ENCODE results near the gene AMDHD2.

AMDHD2 gene

GRCh38 chr16:2499890-2500429 is 20.2 kb upstream of the AMDHD2 start:
- Histone ChIP-seq H3K4me3 (ENCODE audit: low read depth, low read length) (no peak overlapping the region), H3K27me3 (replicated peaks) (no peaks in the 10 kb centered on the region), H3K36me3 (replicated peaks) (peaks cover 14% of the 10 kb centered on the region), H3K27ac (no peak overlapping the region)
- TF ChIP-seq CTCF (IDR thresholded peaks at IDR 0.05; ENCODE audit: low read depth, low read length, missing control alignments): no peak
- in situ Hi-C loops (cut with HindIII; ENCODE audit: low pct_ligation_motif_present, low sequenced_read_pairs): no loop called here
- DNase-seq: no peak

- no peak for DNase-seq
- in situ Hi-C loops (cut with HindIII; ENCODE audit: low pct_ligation_motif_present, low sequenced_read_pairs): no loop called here
- Histone ChIP-seq H3K27ac (no peak overlapping the region), H3K36me3 (replicated peaks) (peaks cover 14% of the 10 kb centered on the region), H3K27me3 (replicated peaks) (no peaks in the 10 kb centered on the region), H3K4me3 (ENCODE audit: low read depth, low read length) (no peak overlapping the region)
- peak; percentile 10 for TF ChIP-seq CTCF (IDR thresholded peaks at IDR 0.05; ENCODE audit: low read depth, low read length, missing control alignments)
Measured at GRCh38 chr16:2500430-2500917, 19.7 kb upstream of the AMDHD2 start.

DNA sequence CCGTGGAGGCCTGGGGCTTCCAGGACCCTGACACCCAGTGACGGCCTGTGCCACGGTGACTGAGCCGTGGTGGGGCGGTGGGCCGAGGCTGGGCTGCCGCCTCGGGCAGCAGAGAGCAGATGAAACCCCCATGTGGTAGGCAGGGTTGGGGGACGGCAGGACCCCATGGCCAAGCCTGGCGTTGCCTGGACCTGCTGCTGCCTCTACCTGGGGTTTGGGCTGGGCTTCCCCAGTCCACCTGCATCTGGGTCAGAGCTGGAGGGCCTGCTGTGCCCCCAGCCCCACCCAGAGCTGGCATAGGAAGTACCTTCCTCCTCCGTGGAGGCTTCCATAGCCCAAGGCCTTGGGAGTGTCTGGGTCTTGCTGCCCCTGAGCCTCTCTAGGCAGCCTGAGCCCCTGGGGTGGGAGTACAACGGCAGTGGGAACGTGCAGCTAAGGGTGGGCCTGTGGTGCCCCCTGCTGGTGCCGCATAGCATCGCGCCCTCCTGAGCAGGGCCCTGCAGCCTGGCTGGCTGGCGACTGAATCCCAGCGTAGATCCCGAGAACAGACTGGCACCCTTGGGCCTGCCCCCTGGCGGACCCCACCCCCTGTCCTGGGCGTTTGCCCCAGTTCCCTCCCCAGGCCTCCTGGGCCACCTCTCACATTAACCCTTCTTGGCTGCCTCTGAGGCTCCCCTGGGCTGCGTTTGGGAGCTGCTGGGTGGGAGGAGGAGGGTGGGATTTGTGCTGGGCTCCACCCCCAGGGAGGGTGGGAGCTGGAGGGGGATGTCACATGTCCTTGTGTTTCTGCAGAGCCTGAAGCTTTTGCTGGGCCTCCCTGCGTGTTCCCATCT is 19.0 kb upstream of the AMDHD2 start:
- Histone ChIP-seq H3K27ac (no peak overlapping the region), H3K4me3 (ENCODE audit: low read depth, low read length) (peak overlapping the region; percentile 41), H3K27me3 (replicated peaks) (no peaks in the 10 kb centered on the region), H3K36me3 (replicated peaks) (peaks cover 14% of the 10 kb centered on the region)
- peak; percentile 71 for DNase-seq
- in situ Hi-C loops (cut with HindIII; ENCODE audit: low pct_ligation_motif_present, low sequenced_read_pairs): no loop called here
- peak; percentile 97 for TF ChIP-seq CTCF (IDR thresholded peaks at IDR 0.05; ENCODE audit: low read depth, low read length, missing control alignments)

DNA sequence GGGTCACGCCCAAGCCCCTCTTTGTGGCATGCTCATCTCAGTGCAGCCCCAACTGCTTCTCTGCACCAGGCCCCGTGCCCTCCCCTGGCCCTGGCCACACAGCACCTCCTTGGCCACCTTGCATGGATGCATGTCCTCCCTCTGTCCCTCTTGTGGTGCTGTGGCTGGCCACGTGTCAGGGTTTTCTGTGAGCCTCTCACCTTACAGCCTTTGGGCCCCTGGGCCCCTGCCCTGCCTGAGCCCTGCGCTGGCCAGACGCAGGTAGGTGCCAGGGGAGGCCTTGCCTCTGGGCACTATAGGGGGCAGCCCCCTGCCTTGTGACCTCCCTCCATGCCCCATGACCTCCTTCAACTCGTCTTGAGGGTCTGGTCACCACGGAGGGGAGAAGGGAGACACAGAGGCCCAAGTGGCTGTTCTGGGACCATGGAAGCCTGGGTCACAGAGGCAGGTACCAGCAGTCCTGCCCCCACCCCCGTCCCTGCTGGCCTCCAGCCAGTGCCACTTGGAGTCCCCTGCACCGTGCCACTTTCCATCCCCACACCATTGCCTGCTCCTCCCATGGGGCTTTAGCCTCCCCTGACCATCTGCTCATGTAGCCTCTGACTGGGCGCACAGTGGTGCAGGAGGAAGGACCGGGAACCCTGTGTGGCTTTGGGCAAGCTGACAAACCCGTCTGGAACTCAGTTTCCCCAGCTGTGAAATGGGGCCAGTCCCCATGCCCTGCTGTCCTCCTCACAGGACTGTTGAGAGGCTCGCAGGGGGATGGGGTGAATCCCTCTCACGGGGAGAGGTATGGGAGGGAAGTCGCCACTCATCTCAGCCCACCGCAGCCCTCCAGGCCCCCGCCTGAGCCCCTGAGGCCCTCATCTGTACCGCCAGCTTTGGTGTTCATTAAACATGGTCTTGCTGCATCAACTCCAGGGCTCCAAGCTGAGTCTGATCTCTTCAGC is 17.9 kb upstream of the AMDHD2 start:
- Histone ChIP-seq H3K27me3 (replicated peaks) (no peaks in the 10 kb centered on the region), H3K27ac (no peak overlapping the region), H3K4me3 (ENCODE audit: low read depth, low read length) (no peak overlapping the region), H3K36me3 (replicated peaks) (peaks cover 6% of the 10 kb centered on the region)
- no peak for DNase-seq
- TF ChIP-seq CTCF (IDR thresholded peaks at IDR 0.05; ENCODE audit: low read depth, low read length, missing control alignments): no peak
- in situ Hi-C loops (cut with HindIII; ENCODE audit: low pct_ligation_motif_present, low sequenced_read_pairs): no loop called here

GRCh38 chr16:2505695-2506094 is 14.5 kb upstream of the AMDHD2 start:
- peaks cover 2% of the 10 kb centered on the region for H3K36me3 ChIP-seq (replicated peaks)
- no peak for DNase-seq
- H3K4me3 ChIP-seq (ENCODE audit: low read depth, low read length): no peak overlapping the region
- no peak for TF ChIP-seq CTCF (IDR thresholded peaks at IDR 0.05; ENCODE audit: low read depth, low read length, missing control alignments)
- in situ Hi-C loops (cut with HindIII; ENCODE audit: low pct_ligation_motif_present, low sequenced_read_pairs): no loop called here
- no peak overlapping the region for H3K27ac ChIP-seq
- H3K27me3 ChIP-seq (replicated peaks): no peaks in the 10 kb centered on the region

Measured in brain microvascular endothelial cell (primary cell).